Measurements from ENCODE around the gene PALM3. TPM values are rescaled to one million over a fixed set of nuclear protein-coding genes. Genes with fewer than 3 reads are reported as not detected.
A peak's percentile ranks its signal among the peaks of the same experiment; 100 is the strongest.

The PALM3 gene
- total and polyA plus RNA-seq, 10 of the 15 experiments (the other 5 are each of a cell fraction or from before 2014, with no cell fraction given), result 0.07 TPM; not detected in 9

- TF ChIP-seq TCF3 (IDR thresholded peaks at IDR 0.05; ENCODE audit: borderline replicate concordance, insufficient read depth, low read depth, low read length) (0 out of 2 replicates have a peak, but pooled peaks have one; percentile 49), IKZF2 (IDR thresholded peaks at IDR 0.05) (peak; percentile 62 to 89), JUND (IDR thresholded peaks at IDR 0.05; ENCODE audit: low read depth, low read length) (peak; percentile 94), NBN (IDR thresholded peaks at IDR 0.05) (peak; percentile 100), SREBF2 (IDR thresholded peaks at IDR 0.05; ENCODE audit: low read length) (no peak), PKNOX1 (IDR thresholded peaks at IDR 0.05) (no peak), NR2C2 (IDR thresholded peaks at IDR 0.05; ENCODE audit: borderline replicate concordance, control insufficient read depth, insufficient read length, low read depth) (no peak), NR2F1 (conservative IDR thresholded peaks at IDR 0.05) (peak; percentile 95), WRNIP1 (IDR thresholded peaks at IDR 0.05; ENCODE audit: borderline replicate concordance, low read depth, low read length) (no peak), NR2C1 (IDR thresholded peaks at IDR 0.05) (no peak), KLF5 (IDR thresholded peaks at IDR 0.05; ENCODE audit: partially characterized antibody) (no peak), CTCF (IDR thresholded peaks at IDR 0.05 in 2 of 3, conservative IDR thresholded peaks at IDR 0.05 in 1 of 3; ENCODE audit: control insufficient read depth in 2 of 3, extremely low read depth in 1 of 3, insufficient read depth in 1 of 3, low read depth in 3 of 3, low read length in 3 of 3) (no peak), PAX5 (IDR thresholded peaks at IDR 0.05; ENCODE audit: borderline replicate concordance, low read depth, low read length) (0 out of 2 replicates have a peak, but pooled peaks have one; percentile 16), RCOR1 (conservative IDR thresholded peaks at IDR 0.05; ENCODE audit: low read depth, low read length) (peak; percentile 41; the same call in 1 of the 2 replicates), ZBTB4 (CRISPR knock-in tag; IDR thresholded peaks at IDR 0.05) (peak; percentile 59; the same call in 1 of the 2 replicates), ASH2L (IDR thresholded peaks at IDR 0.05; ENCODE audit: borderline replicate concordance, low read depth) (no peak), ESRRA (IDR thresholded peaks at IDR 0.05; ENCODE audit: low read length) (0 out of 2 replicates have a peak, but pooled peaks have one; percentile 47), NRF1 (conservative IDR thresholded peaks at IDR 0.05; ENCODE audit: low read depth, low read length) (no peak), IRF3 (IDR thresholded peaks at IDR 0.05) (no peak), ZNF24 (IDR thresholded peaks at IDR 0.05) (peak; percentile 67; the same call in 1 of the 2 replicates), SMAD1 (IDR thresholded peaks at IDR 0.05; ENCODE audit: low read depth, partially characterized antibody) (no peak), POLR2A (IDR thresholded peaks at IDR 0.05; ENCODE audit: low read depth, low read length) (peak; percentile 86)
Observed at GRCh38 chr19:14006766-14007562, 54.9 kb downstream of the PALM3 start (continued).

Measured in GM12878 (cell line).